Measurements from ENCODE around the gene RPL37.

DNA sequence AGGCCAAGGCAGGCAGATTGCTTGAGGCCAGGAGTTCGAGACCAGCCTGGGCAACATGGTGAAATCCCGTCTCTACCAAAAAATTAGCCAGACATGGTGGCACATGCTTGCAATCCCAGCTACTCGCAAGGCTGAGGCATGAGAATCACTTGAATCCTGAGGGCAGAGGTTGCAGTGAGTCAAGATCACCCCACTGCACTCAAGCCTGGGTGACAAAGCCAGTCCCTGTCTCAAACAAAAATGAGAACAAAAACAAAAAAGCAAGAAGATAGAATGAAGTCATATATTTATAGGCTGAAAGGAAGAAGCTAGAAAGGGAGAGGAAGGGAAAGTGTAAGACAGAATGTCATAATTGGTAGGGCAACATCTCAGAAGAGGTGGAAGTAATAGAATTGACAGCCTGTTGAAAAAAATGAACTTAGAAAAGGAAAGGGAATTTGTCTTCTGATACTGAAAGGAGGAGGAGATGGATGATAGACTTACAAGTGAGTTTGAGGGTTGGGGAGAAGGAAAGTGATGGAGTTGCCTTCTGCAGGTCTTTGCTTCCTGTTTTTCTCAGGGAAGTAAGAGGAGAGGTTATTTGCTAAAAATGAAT lies 38.4 kb upstream of the RPL37 start:
- no peak for TF ChIP-seq GATA3 (IDR thresholded peaks at IDR 0.05; ENCODE audit: low read depth, low read length)
- TF ChIP-seq GATA2 (IDR thresholded peaks at IDR 0.05; ENCODE audit: low read depth, low read length) = no peak
